Testis (tissue), 3 donors: Measurements from ENCODE around the gene CD276. TPM values are rescaled to one million over a fixed set of nuclear protein-coding genes. Genes with fewer than 3 reads are reported as not detected.
"Not testable (repeated sequence)": the region's sequence is repeated elsewhere in the genome, so short reads cannot be mapped to it uniquely, and the experiment has no call there.

Experiments
- DNase-seq: peaks from one replicate; pipeline ENCODE4 v3.0.0-alpha.2; 2019
- H3K27ac ChIP-seq, 2 donors: fragments of 200-600 bp; sonication (generic); one replicate each; pipeline ENCODE4 v1.5.1; 2019
- H3K27me3 ChIP-seq: fragments of 200-600 bp; sonication (generic); one replicate; pipeline ENCODE4 v1.5.1; 2019
- H3K36me3 ChIP-seq: fragments of 200-600 bp; sonication (generic); one replicate; pipeline ENCODE4 v1.5.1; 2017; ENCODE audit warnings: low read depth; ENCODE audit errors: missing control alignments
- H3K4me1 ChIP-seq: fragments of 200-600 bp; sonication (generic); one replicate; pipeline ENCODE4 v1.5.1; 2019
- H3K4me3 ChIP-seq, 2 donors: fragments of 200-600 bp; sonication (generic); one replicate each; pipeline ENCODE4 v1.5.1; 2017 to 2019
- H3K9me3 ChIP-seq: fragments of 200-600 bp; sonication (generic); one replicate; pipeline ENCODE4 v1.5.1; 2017
- CTCF ChIP-seq, 3 experiments: fragments of 450-650 bp in 2 of 3; fragments of 200-600 bp in 1 of 3; sonication (generic) in 1 of 3; IDR thresholded peaks; one replicate each; pipeline ENCODE4 v1.5.1; 2016 to 2019; ENCODE audit warnings: antibody characterized with exemption in 3 of 3, mild to moderate bottlenecking in 2 of 3, moderate library complexity in 1 of 3
- POLR2A ChIP-seq: fragments of 450-650 bp; IDR thresholded peaks from one replicate; pipeline ENCODE4 v1.6.1; 2017; ENCODE audit warnings: antibody characterized with exemption, mild to moderate bottlenecking, moderate library complexity
- WGBS, 2 donors: methylation state at CpG; one replicate each; pipeline ENCODE4 v1.1.5; 2018; 5-methylcytosine and 5-hydroxymethylcytosine counted together
- intact Hi-C: fragments of 100-400 bp; cut with DNase I; formaldehyde crosslinking; loops from one replicate; pipeline ENCODE4 v1.15.1; 2023; ENCODE audit warnings: low total_unique reads
- polyA plus RNA-seq: library from polyadenylated mRNA; stranded (reverse); fragments of 350-450 nt; fragmentation: Illumina TruSeq; extraction: RNeasy Lipid Tissue Mini Kit (QIAGEN cat#74804); gene quantifications from one replicate; pipeline ENCODE4 v1.2.3, GENCODE V29; 2014; ENCODE audit warnings: low read depth, low replicate concordance; ENCODE audit not compliant: insufficient read depth
- total RNA-seq, 2 donors: library from RNA; depleted of rRNA; stranded (reverse); fragments of >200 nt; gene quantifications; one replicate each; pipeline ENCODE4 v1.2.3, GENCODE V29; 2016

The CD276 gene
- total and polyA plus RNA-seq, 3 donors from 2014 or later, result 43.1 to 61.5 (median 50.3) TPM

GRCh38 chr15:73700041-73700842 lies 16.1 kb downstream of the CD276 start:
- no peaks in the 10 kb centered on the region for H3K36me3 ChIP-seq
- intact Hi-C loops, result no loop called here
- 35 to 37% methylated on average over 13 of the region's 13 CpGs for WGBS, 2 donors

GRCh38 chr15:73702311-73703239 lies 18.4 kb downstream of the CD276 start:
- intact Hi-C loops, H3K9me3 ChIP-seq, H3K27me3 ChIP-seq, H3K27ac ChIP-seq, DNase-seq, H3K36me3 ChIP-seq, H3K4me3 ChIP-seq: not testable (repeated sequence)
- 82 to 86% methylated on average over 14 to 33 of the region's 33 CpGs for WGBS, 2 donors
- H3K4me1 ChIP-seq, result peaks cover 11% of the 10 kb centered on the region

More at GRCh38 chr15:73700041-73700842, 16.1 kb downstream of the CD276 start:
- H3K27ac ChIP-seq, result no peak overlapping the region
- TF ChIP-seq POLR2A (no peak), CTCF (IDR thresholded peaks at IDR 0.05) (peak; percentile 79 to 91 (median 90))
- H3K4me1 ChIP-seq, result peaks cover 13% of the 10 kb centered on the region
- H3K27me3 ChIP-seq, result no peaks in the 10 kb centered on the region
- DNase-seq, result peak; percentile 90
- H3K9me3 ChIP-seq, result no peaks in the 10 kb centered on the region
- H3K4me3 ChIP-seq, result no peak overlapping the region

- intact Hi-C loops, H3K4me3 ChIP-seq, H3K36me3 ChIP-seq, H3K27me3 ChIP-seq, H3K27ac ChIP-seq, DNase-seq, H3K9me3 ChIP-seq: not testable (repeated sequence)
- H3K4me1 ChIP-seq, result peaks cover 11% of the 10 kb centered on the region
- whole genome bisulfite sequencing, 2 donors, result 83 to 91% methylated on average over 7 to 23 of the region's 23 CpGs
Observed at GRCh38 chr15:73703601-73704000, 19.4 kb downstream of the CD276 start.

- H3K27ac ChIP-seq, result peak overlapping the region in 1 of 2 donors; percentile 25
- H3K27me3 ChIP-seq, H3K36me3 ChIP-seq, H3K9me3 ChIP-seq, DNase-seq, intact Hi-C loops, H3K4me3 ChIP-seq: not testable (repeated sequence)
- WGBS, 2 donors, result 87 to 91% methylated on average over 9 to 15 of the region's 23 CpGs
- peaks cover 11% of the 10 kb centered on the region for H3K4me1 ChIP-seq
Observed at GRCh38 chr15:73704142-73704868, 20.1 kb downstream of the CD276 start.

GRCh38 chr15:73704869-73705645 lies 20.9 kb downstream of the CD276 start:
- no peak overlapping the region for H3K4me3 ChIP-seq
- no peaks in the 10 kb centered on the region for H3K36me3 ChIP-seq
- peak; percentile 71 for DNase-seq
- peak overlapping the region; percentile 25 to 48 for H3K27ac ChIP-seq
- no peaks in the 10 kb centered on the region for H3K9me3 ChIP-seq
- H3K27me3 ChIP-seq, result no peaks in the 10 kb centered on the region
- WGBS, 2 donors, result 22 to 42% methylated on average over 11 to 13 of the region's 13 CpGs
- TF ChIP-seq POLR2A (no peak), CTCF (IDR thresholded peaks at IDR 0.05) (peak; percentile 59 to 74 (median 72))
- intact Hi-C loops, result no loop called here
- peaks cover 11% of the 10 kb centered on the region for H3K4me1 ChIP-seq
